Heart left ventricle (tissue), 13 donors: ENCODE data around the gene FRMPD4.

ENCODE experiments used
- POLR2A ChIP-seq, 2 donors: fragments of 450-650 bp; IDR thresholded peaks; one replicate each; pipeline ENCODE4 v1.6.1; 2017; ENCODE audit warnings: antibody characterized with exemption in 2 of 2, mild to moderate bottlenecking in 2 of 2, moderate library complexity in 2 of 2
- TF ChIP-seq, protein P1 (sequence below), 12 donors: fragments of 200-600 bp; sonication (generic) in 4 of 12; IDR thresholded peaks; one replicate each; pipeline versions ENCODE4 v1.5.0 to v1.8.0; 2018 to 2022; ENCODE audit warnings: antibody characterized with exemption in 12 of 12, mild to moderate bottlenecking in 5 of 12
- donor health status: ischemic (EF 13 %, LVEDD 7.1; RV severe dilation, severe dysfunction).
- donor health status: DM: no; HTN: yes; CAD: no.
- donor health status: DM: no; HTN: no; CAD: no.
- donor health status: ischemic (EF 25% LVEDD 6.9; RV normal size, moderate dysfunction).
- donor health status: ischemic (EF 25% LVEDD 5.7; RV mildly dilated, moderate dysfunction).
- donor health status: ischemic (EF 35%, LVEDD 5.7; RV mildly dilated, moderate dysfunction).
- donor health status: nonischemic (EF 11% LVEDD 7.7; RV severe dilation, severe dysfunction).
- donor health status: DM: yes; HTN: yes; CAD: no.
- donor health status: PGD.
- donor health status: ischemic (EF 29% LVEDD 5.4; RV normal size, mild dysfunction).
- donor health status: nonischemic (EF 23%, LVEDD 6.1; RV moderate dilation, normal function).

DNA sequence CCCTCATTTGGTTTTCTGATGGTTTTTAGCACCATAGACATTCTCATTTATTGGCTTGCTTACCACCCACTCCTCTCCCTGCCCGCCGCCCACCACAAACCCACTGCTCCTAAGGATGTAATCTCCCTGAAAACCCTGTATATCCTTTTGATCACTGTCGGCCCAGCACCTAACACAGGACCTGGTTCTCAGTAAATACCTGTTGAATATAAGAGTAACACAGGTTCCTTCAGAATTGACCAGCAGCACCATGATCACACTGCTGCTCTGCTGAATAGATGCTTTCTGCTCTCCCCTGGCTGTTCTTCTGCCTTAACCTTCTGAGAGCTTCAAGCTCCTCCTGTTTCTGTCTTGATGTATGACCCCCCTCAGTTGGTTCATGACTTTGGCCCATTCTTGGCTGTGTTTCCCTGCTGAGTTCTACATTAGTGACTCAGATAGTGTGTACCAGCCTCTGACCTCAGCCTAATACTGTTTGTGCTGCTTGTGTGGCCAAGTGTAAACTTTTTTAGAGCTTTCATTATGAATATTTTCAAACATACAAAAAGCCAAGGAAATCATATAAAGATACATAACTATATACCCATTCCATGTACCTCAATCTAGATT lies 265.3 kb downstream of the FRMPD4 start:
- TF ChIP-seq, protein P1, sequence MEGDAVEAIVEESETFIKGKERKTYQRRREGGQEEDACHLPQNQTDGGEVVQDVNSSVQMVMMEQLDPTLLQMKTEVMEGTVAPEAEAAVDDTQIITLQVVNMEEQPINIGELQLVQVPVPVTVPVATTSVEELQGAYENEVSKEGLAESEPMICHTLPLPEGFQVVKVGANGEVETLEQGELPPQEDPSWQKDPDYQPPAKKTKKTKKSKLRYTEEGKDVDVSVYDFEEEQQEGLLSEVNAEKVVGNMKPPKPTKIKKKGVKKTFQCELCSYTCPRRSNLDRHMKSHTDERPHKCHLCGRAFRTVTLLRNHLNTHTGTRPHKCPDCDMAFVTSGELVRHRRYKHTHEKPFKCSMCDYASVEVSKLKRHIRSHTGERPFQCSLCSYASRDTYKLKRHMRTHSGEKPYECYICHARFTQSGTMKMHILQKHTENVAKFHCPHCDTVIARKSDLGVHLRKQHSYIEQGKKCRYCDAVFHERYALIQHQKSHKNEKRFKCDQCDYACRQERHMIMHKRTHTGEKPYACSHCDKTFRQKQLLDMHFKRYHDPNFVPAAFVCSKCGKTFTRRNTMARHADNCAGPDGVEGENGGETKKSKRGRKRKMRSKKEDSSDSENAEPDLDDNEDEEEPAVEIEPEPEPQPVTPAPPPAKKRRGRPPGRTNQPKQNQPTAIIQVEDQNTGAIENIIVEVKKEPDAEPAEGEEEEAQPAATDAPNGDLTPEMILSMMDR (IDR thresholded peaks at IDR 0.05): no peak
- TF ChIP-seq POLR2A (IDR thresholded peaks at IDR 0.05): no peak
